B cell (primary cell): ENCODE results near the gene B3GALNT1. TPM values are rescaled to one million over a fixed set of nuclear protein-coding genes. Genes with fewer than 3 reads are reported as not detected.

Source experiments
- ATAC-seq: fragments of 200-7000 bp; cut with Tn5 transposase; one replicate; pipeline ENCODE4 v1.10.0; 2021; ENCODE audit warnings: low read depth, mild to moderate bottlenecking, moderate number of reproducible peaks, moderate library complexity
- CTCF ChIA-PET: fragments of 350-600 bp; sonication (Branson Sonifier 250); formaldehyde crosslinking; loops from one replicate; lab custom pipeline; 2021; ENCODE audit warnings: antibody characterized with exemption, inconsistent platforms; lab: Charles Lee
- POLR2A ChIA-PET: fragments of 350-600 bp; sonication (Branson Sonifier 250); formaldehyde crosslinking; loops from one replicate; lab custom pipeline; 2021; ENCODE audit warnings: antibody characterized with exemption; lab: Charles Lee
- DNase-seq: peaks from one replicate; pipeline ENCODE4 v3.0.0; 2013
- H2AFZ ChIP-seq: 2 replicates; pipeline ENCODE4 v1.6.1; 2012; ENCODE audit warnings: mild to moderate bottlenecking, low read depth, low read length; ENCODE audit not compliant: insufficient read depth, poor library complexity, severe bottlenecking
- H3K27ac ChIP-seq, 2 donors: 1 replicate in 1 of 2; 2 replicates in 1 of 2; pipeline ENCODE4 v1.5.1; 2012 to 2013; ENCODE audit warnings: low read length in 2 of 2, mild to moderate bottlenecking in 2 of 2, moderate library complexity in 1 of 2
- H3K27me3 ChIP-seq, 4 experiments: fragments of 200-600 bp in 1 of 4; sonication (generic) in 1 of 4; replicated peaks in 1 of 4; 1 replicate in 2 of 4; 2 replicates in 2 of 4; pipeline versions ENCODE4 v1.6.1 to v1.7.0; 2013 to 2016; ENCODE audit warnings: low read length in 3 of 4, mild to moderate bottlenecking in 2 of 4, mixed read lengths in 1 of 4, moderate library complexity in 1 of 4; ENCODE audit not compliant: insufficient read depth in 4 of 4, control insufficient read depth in 3 of 4; ENCODE audit errors: control extremely low read depth in 1 of 4
- H3K36me3 ChIP-seq, 2 experiments: replicated peaks in 1 of 2; 1 replicate in 1 of 2; 2 replicates in 1 of 2; pipeline versions ENCODE4 v1.6.1 to v1.7.1; 2013; ENCODE audit warnings: low read length in 1 of 2; ENCODE audit not compliant: insufficient read depth in 2 of 2, control insufficient read depth in 1 of 2; ENCODE audit errors: control extremely low read depth in 1 of 2, extremely low read depth in 1 of 2
- H3K4me1 ChIP-seq, 2 donors: fragments of 200-600 bp in 1 of 2; sonication (generic) in 1 of 2; 1 replicate in 1 of 2; 2 replicates in 1 of 2; pipeline versions ENCODE4 v1.5.1 to v1.6.1; 2013 to 2017; ENCODE audit warnings: low read length in 2 of 2; ENCODE audit not compliant: control insufficient read depth in 2 of 2, insufficient read depth in 2 of 2
- H3K4me2 ChIP-seq: replicated peaks from 2 replicates; pipeline ENCODE3; 2012; ENCODE audit warnings: mild to moderate bottlenecking, low read depth, low read length; ENCODE audit not compliant: poor library complexity, severe bottlenecking
- H3K4me3 ChIP-seq, 5 experiments: fragments of 200-600 bp in 1 of 5; sonication (generic) in 1 of 5; 1 replicate in 3 of 5; 2 replicates in 2 of 5; pipeline versions ENCODE4 v1.5.1 to v1.7.0; 2011 to 2016; ENCODE audit warnings: low read length in 4 of 5, mild to moderate bottlenecking in 4 of 5, low read depth in 2 of 5, control low read depth in 1 of 5, moderate library complexity in 1 of 5; ENCODE audit not compliant: insufficient read depth in 1 of 5; ENCODE audit errors: control extremely low read depth in 1 of 5, extremely low read depth in 1 of 5
- H3K79me2 ChIP-seq: fragments of 200-600 bp; sonication (generic); one replicate; pipeline ENCODE4 v1.6.0; 2016; ENCODE audit warnings: low read length; ENCODE audit not compliant: control insufficient read depth, insufficient read depth
- H3K9ac ChIP-seq: fragments of 200-600 bp; sonication (generic); 2 replicates; pipeline ENCODE4 v1.6.1; 2017; ENCODE audit warnings: mild to moderate bottlenecking, low read length, moderate library complexity
- H3K9me3 ChIP-seq, 3 donors: one replicate each; pipeline versions ENCODE4 v1.6.1 to v1.7.1; 2013; ENCODE audit warnings: low read length in 2 of 3; ENCODE audit not compliant: control insufficient read depth in 2 of 3, insufficient read depth in 1 of 3; ENCODE audit errors: control extremely low read depth in 1 of 3
- H4K20me1 ChIP-seq: 2 replicates; pipeline ENCODE4 v1.6.0; 2012; ENCODE audit warnings: mild to moderate bottlenecking, low read length; ENCODE audit not compliant: insufficient read depth, control insufficient read depth, poor library complexity, severe bottlenecking
- H3K27ac Mint-ChIP-seq: one replicate; pipeline ENCODE4 v1.8.0; 2021; ENCODE audit warnings: mixed read lengths
- H3K27me3 Mint-ChIP-seq: one replicate; pipeline ENCODE4 v1.8.0; 2021; ENCODE audit warnings: mixed read lengths
- H3K4me1 Mint-ChIP-seq: one replicate; pipeline ENCODE4 v1.8.0; 2021; ENCODE audit warnings: mixed read lengths
- H3K4me3 Mint-ChIP-seq: one replicate; pipeline ENCODE4 v1.8.0; 2021; ENCODE audit warnings: mixed read lengths
- H3K9me3 Mint-ChIP-seq: one replicate; pipeline ENCODE4 v1.8.0; 2022; ENCODE audit warnings: mixed read lengths; ENCODE audit not compliant: insufficient read depth
- EZH2 ChIP-seq: IDR thresholded peaks from 2 replicates; pipeline ENCODE4 v1.6.1; 2012; ENCODE audit warnings: borderline replicate concordance, low read depth, mild to moderate bottlenecking, moderate library complexity, low read length; ENCODE audit not compliant: insufficient read depth, poor library complexity, severe bottlenecking
- WGBS: methylation state at CpG from one replicate; pipeline ENCODE4 v1.1.5; 2013; ENCODE audit warnings: missing lambda C conversion rate; ENCODE audit not compliant: insufficient coverage; 5-methylcytosine and 5-hydroxymethylcytosine counted together
- intact Hi-C: fragments of 100-400 bp; cut with micrococcal nuclease; formaldehyde crosslinking; loops from one replicate; pipeline ENCODE4 v1.10.0; 2022
- polyA plus RNA-seq: library from polyadenylated mRNA; depleted of rRNA; stranded (reverse); fragments of >200 nt; gene quantifications from 2 replicates; pipeline ENCODE4 v1.2.3, GENCODE V29; 2012
- total RNA-seq, 2 donors: library from RNA; stranded (reverse); fragments of 120-200 nt in 1 of 2; gene quantifications; 1 replicate in 1 of 2; 2 replicates in 1 of 2; pipeline versions ENCODE4 v1.2.3 to v1.2.4, GENCODE V29; 2013 to 2022
- TF ChIP-seq, protein P1 (sequence below): fragments of 200-600 bp; IDR thresholded peaks from one replicate; pipeline ENCODE4 v1.8.0; 2022; ENCODE audit warnings: antibody characterized with exemption, mild to moderate bottlenecking

The B3GALNT1 gene
- total and polyA plus RNA-seq, 2 donors (not counting 1 experiment from before 2014, with no cell fraction given): 0.28 to 6.4 TPM

DNA sequence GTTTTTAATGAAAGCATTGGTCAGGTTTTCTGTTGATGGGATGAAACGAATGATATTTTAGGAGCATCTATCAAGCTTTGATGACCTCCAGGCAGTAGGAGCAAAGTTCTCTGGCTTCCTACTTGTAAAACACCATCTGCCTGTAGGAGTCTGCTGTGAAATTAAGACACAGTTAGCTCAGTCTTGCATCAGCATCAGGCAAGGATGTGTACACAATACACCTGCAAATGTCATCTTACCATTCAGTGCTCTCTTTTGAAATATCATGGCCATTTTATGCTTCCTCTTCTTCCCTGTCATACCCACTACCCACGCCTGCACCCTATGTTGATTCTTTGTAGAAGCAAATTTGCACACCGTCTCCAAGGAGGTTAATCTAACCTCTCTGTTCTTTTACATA, 38.2 kb downstream of the B3GALNT1 start:
- Histone ChIP-seq H3K36me3 (no peaks in the 10 kb centered on the region), H2AFZ (no peak overlapping the region), H3K9ac (no peak overlapping the region), H3K79me2 (no peaks in the 10 kb centered on the region), H3K9me3 (no peaks in the 10 kb centered on the region), H3K27me3 (no peaks in the 10 kb centered on the region), H4K20me1 (no peaks in the 10 kb centered on the region), H3K4me3 (no peak overlapping the region), H3K27ac (no peak overlapping the region), H3K4me2 (peak overlapping the region; percentile 1), H3K4me1 (peaks cover 39 to 43% of the 10 kb centered on the region in 2 donors)
- Mint-ChIP-seq H3K27ac (peak overlapping the region; percentile 15), H3K27me3 (no peaks in the 10 kb centered on the region), H3K4me1 (peaks cover 46% of the 10 kb centered on the region), H3K9me3 (no peaks in the 10 kb centered on the region), H3K4me3 (peak overlapping the region; percentile 12)
- ChIA-PET CTCF (no interaction called here), POLR2A (interaction anchor here (1.3 kb wide), 1 partner anchor 113 kb away, joined by 4 read pairs; no protein-coding TSS in a partner anchor)
- DNase-seq (no peak), ATAC-seq (no peak)
- 31% methylated on average over 2 of the region's 3 CpGs for WGBS
- intact Hi-C loops: no loop called here
- no peak for TF ChIP-seq EZH2
- TF ChIP-seq, protein P1, sequence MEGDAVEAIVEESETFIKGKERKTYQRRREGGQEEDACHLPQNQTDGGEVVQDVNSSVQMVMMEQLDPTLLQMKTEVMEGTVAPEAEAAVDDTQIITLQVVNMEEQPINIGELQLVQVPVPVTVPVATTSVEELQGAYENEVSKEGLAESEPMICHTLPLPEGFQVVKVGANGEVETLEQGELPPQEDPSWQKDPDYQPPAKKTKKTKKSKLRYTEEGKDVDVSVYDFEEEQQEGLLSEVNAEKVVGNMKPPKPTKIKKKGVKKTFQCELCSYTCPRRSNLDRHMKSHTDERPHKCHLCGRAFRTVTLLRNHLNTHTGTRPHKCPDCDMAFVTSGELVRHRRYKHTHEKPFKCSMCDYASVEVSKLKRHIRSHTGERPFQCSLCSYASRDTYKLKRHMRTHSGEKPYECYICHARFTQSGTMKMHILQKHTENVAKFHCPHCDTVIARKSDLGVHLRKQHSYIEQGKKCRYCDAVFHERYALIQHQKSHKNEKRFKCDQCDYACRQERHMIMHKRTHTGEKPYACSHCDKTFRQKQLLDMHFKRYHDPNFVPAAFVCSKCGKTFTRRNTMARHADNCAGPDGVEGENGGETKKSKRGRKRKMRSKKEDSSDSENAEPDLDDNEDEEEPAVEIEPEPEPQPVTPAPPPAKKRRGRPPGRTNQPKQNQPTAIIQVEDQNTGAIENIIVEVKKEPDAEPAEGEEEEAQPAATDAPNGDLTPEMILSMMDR: no peak

DNA sequence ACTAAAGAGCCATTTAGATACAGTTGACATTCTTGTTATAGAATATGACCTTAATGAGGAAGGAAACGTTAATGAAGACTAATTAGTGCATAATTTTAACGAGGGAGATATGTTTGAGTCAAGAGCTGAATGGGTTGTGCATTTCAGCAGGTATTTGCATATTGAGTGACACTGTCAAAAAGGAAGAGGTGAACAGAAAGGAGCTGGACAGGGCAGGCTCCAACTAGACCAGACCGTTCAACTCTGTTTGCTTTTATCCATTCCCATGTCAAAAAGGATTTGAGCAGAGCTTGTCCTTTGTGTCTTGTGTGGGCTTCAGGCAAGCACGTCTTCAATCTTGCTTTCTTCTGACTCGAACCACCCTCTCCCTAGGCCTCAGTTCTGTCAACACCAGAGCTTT, 40.7 kb downstream of the B3GALNT1 start:
- H3K27me3 Mint-ChIP-seq: no peaks in the 10 kb centered on the region
- DNase-seq (no peak), ATAC-seq (no peak)
- Histone ChIP-seq H4K20me1 (no peaks in the 10 kb centered on the region), H3K4me2 (no peak overlapping the region), H3K79me2 (no peaks in the 10 kb centered on the region), H3K9me3 (no peaks in the 10 kb centered on the region), H3K4me3 (no peak overlapping the region), H2AFZ (no peak overlapping the region), H3K36me3 (no peaks in the 10 kb centered on the region), H3K9ac (no peak overlapping the region), H3K27me3 (no peaks in the 10 kb centered on the region), H3K4me1 (peaks cover 26 to 30% of the 10 kb centered on the region in 2 donors), H3K27ac (no peak overlapping the region)
- TF ChIP-seq EZH2: no peak
- TF ChIP-seq, protein P1: no peak
- H3K27ac Mint-ChIP-seq: no peak overlapping the region
- intact Hi-C loops: no loop called here
- ChIA-PET CTCF (interaction anchor here (0.7 kb wide), 1 partner anchor 10 kb away, joined by 3 read pairs; no protein-coding TSS in a partner anchor), POLR2A (no interaction called here)
- H3K4me3 Mint-ChIP-seq: no peak overlapping the region
- WGBS: 71% methylated on average over 5 of the region's 5 CpGs
- no peaks in the 10 kb centered on the region for H3K9me3 Mint-ChIP-seq
- H3K4me1 Mint-ChIP-seq: peaks cover 32% of the 10 kb centered on the region
